ENCODE data around the gene ASIC2. TPM values are rescaled to one million over a fixed set of nuclear protein-coding genes. Genes with fewer than 3 reads are reported as not detected.

The ASIC2 gene
- total RNA-seq, 1 experiment from 2014 or later = not detected

DNA sequence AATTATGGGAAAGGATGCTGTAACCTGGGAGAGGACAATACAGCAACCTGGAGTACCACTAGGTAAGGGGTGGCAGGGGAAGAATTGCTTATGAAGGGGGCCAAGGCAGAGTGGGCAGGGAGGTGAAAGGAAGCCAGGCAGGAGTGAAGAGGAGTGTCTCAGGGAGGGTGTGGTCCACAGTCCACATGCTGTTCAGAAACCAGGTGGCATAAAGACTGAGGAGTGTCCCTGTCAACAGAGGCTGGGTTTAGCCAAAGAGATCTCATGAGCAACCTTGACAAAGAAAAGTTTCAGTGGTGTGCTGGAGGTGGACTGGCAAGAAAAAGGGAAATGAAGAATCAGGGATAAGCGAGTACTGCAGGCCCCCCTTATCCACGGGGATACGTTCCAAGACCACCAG is 213.0 kb downstream of the ASIC2 start:
- no TSS peak for BruUV-seq (replicated peaks)
- Mint-ChIP-seq H3K4me1 (ENCODE audit: low read depth, unreplicated experiment) (no peaks in the 10 kb centered on the region), H3K27ac (ENCODE audit: unreplicated experiment) (no peak overlapping the region), H3K27me3 (ENCODE audit: insufficient read depth, unreplicated experiment) (peaks cover 25% of the 10 kb centered on the region), H3K9me3 (ENCODE audit: unreplicated experiment) (no peaks in the 10 kb centered on the region), H3K36me3 (ENCODE audit: insufficient read depth, unreplicated experiment) (no peaks in the 10 kb centered on the region), H3K4me3 (ENCODE audit: unreplicated experiment) (no peak overlapping the region)
- H3K4me1 ChIP-seq = no peaks in the 10 kb centered on the region
- no peaks in the 10 kb centered on the region for H3K36me3 ChIP-seq (ENCODE audit: control insufficient read depth, insufficient read depth, low read length)
- no peak overlapping the region for H3K4me3 ChIP-seq (ENCODE audit: low read depth, low read length)
- H3K9me3 ChIP-seq = no peaks in the 10 kb centered on the region
- ChIA-PET POLR2A (no interaction called here), CTCF (no interaction called here)
- DNase-seq = no peak
- no peak for TF ChIP-seq CTCF (IDR thresholded peaks at IDR 0.05; ENCODE audit: insufficient read depth in 1 of 2, low read depth in 1 of 2, low read length in 1 of 2, severe bottlenecking in 1 of 2, unreplicated experiment in 1 of 2)
- H3K27me3 ChIP-seq (replicated peaks; ENCODE audit: control insufficient read depth, insufficient read depth, low read length) = no peaks in the 10 kb centered on the region
- intact Hi-C loops (cut with micrococcal nuclease; ENCODE audit: unreplicated experiment) = no loop called here

- ChIA-PET POLR2A (no interaction called here), CTCF (no interaction called here)
- Histone ChIP-seq H3K4me3 (ENCODE audit: low read depth, low read length) (no peak overlapping the region), H3K9me3 (no peaks in the 10 kb centered on the region), H3K36me3 (ENCODE audit: control insufficient read depth, insufficient read depth, low read length) (no peaks in the 10 kb centered on the region), H3K27me3 (replicated peaks; ENCODE audit: control insufficient read depth, insufficient read depth, low read length) (0 out of 2 replicates have a peak, but pooled peaks cover under 1% of the 10 kb centered on the region), H3K4me1 (no peaks in the 10 kb centered on the region)
- H3K4me1 Mint-ChIP-seq (ENCODE audit: low read depth, unreplicated experiment) = no peaks in the 10 kb centered on the region
- BruUV-seq (replicated peaks) = no TSS peak
- no peak for DNase-seq
- TF ChIP-seq CTCF (IDR thresholded peaks at IDR 0.05; ENCODE audit: insufficient read depth in 1 of 2, low read depth in 1 of 2, low read length in 1 of 2, severe bottlenecking in 1 of 2, unreplicated experiment in 1 of 2) = no peak
- H3K9me3 Mint-ChIP-seq (ENCODE audit: unreplicated experiment) = no peaks in the 10 kb centered on the region
- intact Hi-C loops (cut with micrococcal nuclease; ENCODE audit: unreplicated experiment) = no loop called here
- H3K27me3 Mint-ChIP-seq (ENCODE audit: insufficient read depth, unreplicated experiment) = peaks cover 27% of the 10 kb centered on the region
- H3K27ac Mint-ChIP-seq (ENCODE audit: unreplicated experiment) = no peak overlapping the region
- H3K36me3 Mint-ChIP-seq (ENCODE audit: insufficient read depth, unreplicated experiment) = no peaks in the 10 kb centered on the region
- no peak overlapping the region for H3K4me3 Mint-ChIP-seq (ENCODE audit: unreplicated experiment)
Observed at GRCh38 chr17:33079201-33079600, 213.9 kb downstream of the ASIC2 start.

DNA sequence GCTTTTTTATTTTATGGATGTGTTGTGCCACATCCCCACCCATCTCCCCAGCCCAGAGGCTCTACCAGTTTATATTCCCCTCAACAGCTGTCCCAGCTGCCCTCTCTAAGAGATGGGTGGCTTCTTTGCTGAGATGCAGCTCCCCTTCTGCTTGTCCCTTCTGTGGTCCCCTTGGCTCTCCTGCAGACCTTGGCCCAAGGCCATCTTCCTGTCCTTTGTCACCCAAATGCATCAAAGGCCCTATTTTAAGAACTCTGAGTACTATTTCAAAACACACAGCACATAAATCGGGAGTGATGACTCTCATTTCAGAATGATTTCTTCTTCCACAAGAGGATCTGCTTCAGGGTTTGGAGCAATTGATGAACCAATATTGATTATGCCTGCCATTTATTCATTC is 216.1 kb downstream of the ASIC2 start:
- intact Hi-C loops (cut with micrococcal nuclease; ENCODE audit: unreplicated experiment) = no loop called here
- DNase-seq = no peak
- no TSS peak for BruUV-seq (replicated peaks)
- no peaks in the 10 kb centered on the region for H3K9me3 ChIP-seq
- POLR2A ChIA-PET = no interaction called here
- no peaks in the 10 kb centered on the region for H3K36me3 ChIP-seq (ENCODE audit: control insufficient read depth, insufficient read depth, low read length)
- Mint-ChIP-seq H3K36me3 (ENCODE audit: insufficient read depth, unreplicated experiment) (no peaks in the 10 kb centered on the region), H3K27me3 (ENCODE audit: insufficient read depth, unreplicated experiment) (peaks cover 30% of the 10 kb centered on the region), H3K9me3 (ENCODE audit: unreplicated experiment) (no peaks in the 10 kb centered on the region), H3K27ac (ENCODE audit: unreplicated experiment) (no peak overlapping the region), H3K4me3 (ENCODE audit: unreplicated experiment) (no peak overlapping the region), H3K4me1 (ENCODE audit: low read depth, unreplicated experiment) (no peaks in the 10 kb centered on the region)
- CTCF ChIA-PET = no interaction called here
- TF ChIP-seq CTCF (IDR thresholded peaks at IDR 0.05; ENCODE audit: insufficient read depth in 1 of 2, low read depth in 1 of 2, low read length in 1 of 2, severe bottlenecking in 1 of 2, unreplicated experiment in 1 of 2) = no peak
- no peaks in the 10 kb centered on the region for H3K4me1 ChIP-seq
- no peak overlapping the region for H3K4me3 ChIP-seq (ENCODE audit: low read depth, low read length)
- H3K27me3 ChIP-seq (replicated peaks; ENCODE audit: control insufficient read depth, insufficient read depth, low read length) = peaks cover 1% of the 10 kb centered on the region

Data from Caco-2 (cell line).